HepG2 (cell line): ENCODE results near the gene TOP2B. TPM values are rescaled to one million over a fixed set of nuclear protein-coding genes. Genes with fewer than 3 reads are reported as not detected.
A peak's percentile ranks its signal among the peaks of the same experiment; 100 is the strongest.

Experiments
- ATAD3A ChIP-seq: sonication (generic); formaldehyde crosslinking; IDR thresholded peaks from 2 replicates; pipeline ENCODE4 v1.4.0; 2020; ENCODE audit warnings: missing genetic modification reagents
- GATAD2A ChIP-seq: IDR thresholded peaks from 2 replicates; pipeline ENCODE4 v1.6.1; 2016
- HNRNPLL ChIP-seq: fragments of 200-400 bp; formaldehyde crosslinking; IDR thresholded peaks from 2 replicates; pipeline ENCODE4 v1.6.1; 2017; ENCODE audit warnings: mild to moderate bottlenecking, low read depth, low read length; ENCODE audit not compliant: poor library complexity, severe bottlenecking
- HOXA9 ChIP-seq: sonication (generic); formaldehyde crosslinking; IDR thresholded peaks from 2 replicates; pipeline ENCODE4 v1.8.1; 2022; ENCODE audit warnings: missing genetic modification reagents, mild to moderate bottlenecking, moderate library complexity, borderline replicate concordance
- IKZF1 ChIP-seq: fragments of 450-650 bp; IDR thresholded peaks from 2 replicates; pipeline ENCODE4 v1.7.1; 2016
- KLF12 ChIP-seq: sonication (generic); formaldehyde crosslinking; IDR thresholded peaks from 2 replicates; pipeline ENCODE4 v1.4.0; 2020; ENCODE audit warnings: missing genetic modification reagents, borderline replicate concordance
- RFX1 ChIP-seq: fragments of 450-650 bp; IDR thresholded peaks from 2 replicates; pipeline ENCODE4 v1.6.1; 2017
- SIX4 ChIP-seq: sonication (generic); formaldehyde crosslinking; IDR thresholded peaks from 2 replicates; pipeline ENCODE4 v1.4.0; 2020; ENCODE audit warnings: missing genetic modification reagents
- SOX6 ChIP-seq, 2 experiments: fragments of 450-650 bp in 1 of 2; sonication (generic) in 1 of 2; formaldehyde crosslinking in 1 of 2; IDR thresholded peaks; 2 replicates each; pipeline versions ENCODE4 v1.4.0 to v1.6.1; 2017 to 2020; ENCODE audit warnings: antibody characterized with exemption in 1 of 2, mild to moderate bottlenecking in 1 of 2, missing genetic modification reagents in 1 of 2
- XBP1 ChIP-seq: sonication (generic); formaldehyde crosslinking; IDR thresholded peaks from 2 replicates; pipeline ENCODE4 v1.5.0; 2020; ENCODE audit warnings: missing genetic modification reagents
- ZNF383 ChIP-seq: sonication (generic); formaldehyde crosslinking; IDR thresholded peaks from 2 replicates; pipeline ENCODE4 v1.4.0; 2020; ENCODE audit warnings: missing genetic modification reagents, mild to moderate bottlenecking, borderline replicate concordance
- ZNF598 ChIP-seq: sonication (generic); formaldehyde crosslinking; IDR thresholded peaks from 2 replicates; pipeline ENCODE4 v1.5.1; 2020; ENCODE audit warnings: mild to moderate bottlenecking, missing genetic modification reagents, borderline replicate concordance
- ZNF703 ChIP-seq: sonication (generic); formaldehyde crosslinking; IDR thresholded peaks from 2 replicates; pipeline ENCODE4 v1.5.1; 2020; ENCODE audit warnings: missing genetic modification reagents, mild to moderate bottlenecking, moderate library complexity, borderline replicate concordance
- ZNF891 ChIP-seq: sonication (generic); formaldehyde crosslinking; IDR thresholded peaks from 2 replicates; pipeline ENCODE4 v1.5.0; 2020; ENCODE audit warnings: mild to moderate bottlenecking, missing genetic modification reagents
- polyA plus RNA-seq, 8 experiments: library from polyadenylated mRNA; depleted of rRNA in 3 of 8; stranded (reverse) in 7 of 8; unstranded in 1 of 8; fragments of >200 nt; fragmentation: Illumina TruSeq in 4 of 8; extraction: Trizol in 4 of 8; gene quantifications; 2 replicates each; pipeline versions ENCODE4 v1.2.1 to v1.2.3, GENCODE V29; 2011 to 2016; ENCODE audit warnings: low read depth in 4 of 8, missing spikeins in 1 of 8, mixed read lengths in 1 of 8; ENCODE audit not compliant: insufficient read depth in 1 of 8
- total RNA-seq, 5 experiments: library from RNA; depleted of rRNA; stranded (reverse); fragments of >200 nt; fragmentation: Illumina TruSeq; extraction: Trizol; gene quantifications; 2 replicates each; pipeline ENCODE4 v1.2.3, GENCODE V29; 2016; ENCODE audit warnings: low read depth in 1 of 5
- TF ChIP-seq, protein P1 (sequence below): sonication (generic); formaldehyde crosslinking; IDR thresholded peaks from 2 replicates; pipeline ENCODE4 v1.8.1; 2022; ENCODE audit warnings: mild to moderate bottlenecking, missing genetic modification reagents
- TF ChIP-seq, protein P2 (sequence below), 2 experiments: sonication (generic) in 1 of 2; formaldehyde crosslinking in 1 of 2; IDR thresholded peaks; 2 replicates each; pipeline versions ENCODE4 v1.4.0 to v1.6.1; 2016 to 2020; ENCODE audit warnings: borderline replicate concordance in 1 of 2, low read depth in 1 of 2, mild to moderate bottlenecking in 1 of 2, missing genetic modification reagents in 1 of 2
- TF ChIP-seq, protein P3 (sequence below): sonication (generic); formaldehyde crosslinking; IDR thresholded peaks from 2 replicates; pipeline ENCODE4 v1.5.0; 2020; ENCODE audit warnings: missing genetic modification reagents
- TF ChIP-seq, protein P4 (sequence below): sonication (generic); formaldehyde crosslinking; IDR thresholded peaks from 2 replicates; pipeline ENCODE4 v1.4.0; 2020; ENCODE audit warnings: low read depth, mild to moderate bottlenecking, missing genetic modification reagents
- TF ChIP-seq, protein P5 (sequence below): sonication (generic); formaldehyde crosslinking; IDR thresholded peaks from 2 replicates; pipeline ENCODE4 v1.5.0; 2020; ENCODE audit warnings: missing genetic modification reagents
- TF ChIP-seq, protein P6 (sequence below): sonication (generic); formaldehyde crosslinking; IDR thresholded peaks from 2 replicates; pipeline ENCODE4 v1.4.0; 2020; ENCODE audit warnings: missing genetic modification reagents

TOP2B gene
- total and polyA plus RNA-seq, 2 of the 13 experiments (the other 11 are each of a cell fraction or from before 2014, with no cell fraction given): 27.6 to 88.1 TPM

DNA sequence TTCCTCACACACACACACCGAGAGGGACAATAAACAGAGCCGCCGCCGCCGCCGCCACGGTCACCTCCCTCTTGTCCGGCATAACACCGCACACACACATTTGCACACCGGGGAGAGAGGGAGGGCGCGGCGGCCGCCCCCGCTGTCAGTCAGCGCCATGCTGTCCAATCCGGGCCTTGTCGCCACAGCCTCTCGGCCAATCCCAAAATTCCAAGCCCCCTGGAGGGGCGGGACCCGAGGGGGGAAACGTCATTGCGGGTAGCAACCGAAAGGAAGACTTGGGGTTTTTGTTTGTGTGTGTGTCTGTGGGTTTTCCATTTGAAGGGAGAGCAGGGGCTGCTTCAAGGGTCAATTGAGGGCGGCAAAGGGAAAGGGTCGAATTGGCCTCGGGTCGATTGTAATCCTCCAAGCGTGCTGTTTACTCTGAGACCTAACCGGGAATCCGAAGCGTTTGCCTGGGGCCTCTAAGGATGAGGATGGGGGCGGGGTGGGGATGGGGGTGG lies at the start of gene TOP2B (continued):
- TF ChIP-seq, protein P1, sequence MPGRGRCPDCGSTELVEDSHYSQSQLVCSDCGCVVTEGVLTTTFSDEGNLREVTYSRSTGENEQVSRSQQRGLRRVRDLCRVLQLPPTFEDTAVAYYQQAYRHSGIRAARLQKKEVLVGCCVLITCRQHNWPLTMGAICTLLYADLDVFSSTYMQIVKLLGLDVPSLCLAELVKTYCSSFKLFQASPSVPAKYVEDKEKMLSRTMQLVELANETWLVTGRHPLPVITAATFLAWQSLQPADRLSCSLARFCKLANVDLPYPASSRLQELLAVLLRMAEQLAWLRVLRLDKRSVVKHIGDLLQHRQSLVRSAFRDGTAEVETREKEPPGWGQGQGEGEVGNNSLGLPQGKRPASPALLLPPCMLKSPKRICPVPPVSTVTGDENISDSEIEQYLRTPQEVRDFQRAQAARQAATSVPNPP (CRISPR knock-in tag): peak; percentile 38; the same call in 1 of the 2 replicates
- no peak for TF ChIP-seq IKZF1
- TF ChIP-seq ZNF383 (CRISPR knock-in tag): no peak
- no peak for TF ChIP-seq XBP1 (CRISPR knock-in tag)
- no peak for TF ChIP-seq ATAD3A
- TF ChIP-seq, protein P2, sequence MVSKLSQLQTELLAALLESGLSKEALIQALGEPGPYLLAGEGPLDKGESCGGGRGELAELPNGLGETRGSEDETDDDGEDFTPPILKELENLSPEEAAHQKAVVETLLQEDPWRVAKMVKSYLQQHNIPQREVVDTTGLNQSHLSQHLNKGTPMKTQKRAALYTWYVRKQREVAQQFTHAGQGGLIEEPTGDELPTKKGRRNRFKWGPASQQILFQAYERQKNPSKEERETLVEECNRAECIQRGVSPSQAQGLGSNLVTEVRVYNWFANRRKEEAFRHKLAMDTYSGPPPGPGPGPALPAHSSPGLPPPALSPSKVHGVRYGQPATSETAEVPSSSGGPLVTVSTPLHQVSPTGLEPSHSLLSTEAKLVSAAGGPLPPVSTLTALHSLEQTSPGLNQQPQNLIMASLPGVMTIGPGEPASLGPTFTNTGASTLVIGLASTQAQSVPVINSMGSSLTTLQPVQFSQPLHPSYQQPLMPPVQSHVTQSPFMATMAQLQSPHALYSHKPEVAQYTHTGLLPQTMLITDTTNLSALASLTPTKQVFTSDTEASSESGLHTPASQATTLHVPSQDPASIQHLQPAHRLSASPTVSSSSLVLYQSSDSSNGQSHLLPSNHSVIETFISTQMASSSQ (IDR thresholded peaks at IDR 0.05; ENCODE audit: low read depth): no peak
- TF ChIP-seq, protein P2 (CRISPR knock-in tag; IDR thresholded peaks at IDR 0.05; ENCODE audit: borderline replicate concordance): peak; percentile 5; the same call in 1 of the 2 replicates
- TF ChIP-seq, protein P3, sequence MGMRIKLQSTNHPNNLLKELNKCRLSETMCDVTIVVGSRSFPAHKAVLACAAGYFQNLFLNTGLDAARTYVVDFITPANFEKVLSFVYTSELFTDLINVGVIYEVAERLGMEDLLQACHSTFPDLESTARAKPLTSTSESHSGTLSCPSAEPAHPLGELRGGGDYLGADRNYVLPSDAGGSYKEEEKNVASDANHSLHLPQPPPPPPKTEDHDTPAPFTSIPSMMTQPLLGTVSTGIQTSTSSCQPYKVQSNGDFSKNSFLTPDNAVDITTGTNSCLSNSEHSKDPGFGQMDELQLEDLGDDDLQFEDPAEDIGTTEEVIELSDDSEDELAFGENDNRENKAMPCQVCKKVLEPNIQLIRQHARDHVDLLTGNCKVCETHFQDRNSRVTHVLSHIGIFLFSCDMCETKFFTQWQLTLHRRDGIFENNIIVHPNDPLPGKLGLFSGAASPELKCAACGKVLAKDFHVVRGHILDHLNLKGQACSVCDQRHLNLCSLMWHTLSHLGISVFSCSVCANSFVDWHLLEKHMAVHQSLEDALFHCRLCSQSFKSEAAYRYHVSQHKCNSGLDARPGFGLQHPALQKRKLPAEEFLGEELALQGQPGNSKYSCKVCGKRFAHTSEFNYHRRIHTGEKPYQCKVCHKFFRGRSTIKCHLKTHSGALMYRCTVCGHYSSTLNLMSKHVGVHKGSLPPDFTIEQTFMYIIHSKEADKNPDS: no peak
- TF ChIP-seq RFX1: no peak
- TF ChIP-seq, protein P4, sequence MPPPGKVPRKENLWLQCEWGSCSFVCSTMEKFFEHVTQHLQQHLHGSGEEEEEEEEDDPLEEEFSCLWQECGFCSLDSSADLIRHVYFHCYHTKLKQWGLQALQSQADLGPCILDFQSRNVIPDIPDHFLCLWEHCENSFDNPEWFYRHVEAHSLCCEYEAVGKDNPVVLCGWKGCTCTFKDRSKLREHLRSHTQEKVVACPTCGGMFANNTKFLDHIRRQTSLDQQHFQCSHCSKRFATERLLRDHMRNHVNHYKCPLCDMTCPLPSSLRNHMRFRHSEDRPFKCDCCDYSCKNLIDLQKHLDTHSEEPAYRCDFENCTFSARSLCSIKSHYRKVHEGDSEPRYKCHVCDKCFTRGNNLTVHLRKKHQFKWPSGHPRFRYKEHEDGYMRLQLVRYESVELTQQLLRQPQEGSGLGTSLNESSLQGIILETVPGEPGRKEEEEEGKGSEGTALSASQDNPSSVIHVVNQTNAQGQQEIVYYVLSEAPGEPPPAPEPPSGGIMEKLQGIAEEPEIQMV (CRISPR knock-in tag): no peak
- no peak for TF ChIP-seq HOXA9 (CRISPR knock-in tag)
- peak; percentile 43 for TF ChIP-seq GATAD2A
- TF ChIP-seq, protein P5, sequence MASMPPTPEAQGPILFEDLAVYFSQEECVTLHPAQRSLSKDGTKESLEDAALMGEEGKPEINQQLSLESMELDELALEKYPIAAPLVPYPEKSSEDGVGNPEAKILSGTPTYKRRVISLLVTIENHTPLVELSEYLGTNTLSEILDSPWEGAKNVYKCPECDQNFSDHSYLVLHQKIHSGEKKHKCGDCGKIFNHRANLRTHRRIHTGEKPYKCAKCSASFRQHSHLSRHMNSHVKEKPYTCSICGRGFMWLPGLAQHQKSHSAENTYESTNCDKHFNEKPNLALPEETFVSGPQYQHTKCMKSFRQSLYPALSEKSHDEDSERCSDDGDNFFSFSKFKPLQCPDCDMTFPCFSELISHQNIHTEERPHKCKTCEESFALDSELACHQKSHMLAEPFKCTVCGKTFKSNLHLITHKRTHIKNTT (CRISPR knock-in tag): no peak
- TF ChIP-seq ZNF598: no peak
- no peak for TF ChIP-seq SIX4 (CRISPR knock-in tag)
- TF ChIP-seq KLF12 (CRISPR knock-in tag): no peak
- peak; percentile 70 for TF ChIP-seq HNRNPLL
- TF ChIP-seq, protein P6, sequence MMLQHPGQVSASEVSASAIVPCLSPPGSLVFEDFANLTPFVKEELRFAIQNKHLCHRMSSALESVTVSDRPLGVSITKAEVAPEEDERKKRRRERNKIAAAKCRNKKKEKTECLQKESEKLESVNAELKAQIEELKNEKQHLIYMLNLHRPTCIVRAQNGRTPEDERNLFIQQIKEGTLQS (CRISPR knock-in tag): no peak
- no peak for TF ChIP-seq SOX6 (IDR thresholded peaks at IDR 0.05)
- TF ChIP-seq SOX6 (CRISPR knock-in tag; IDR thresholded peaks at IDR 0.05): no peak
- TF ChIP-seq ZNF703 (CRISPR knock-in tag): no peak
- TF ChIP-seq ZNF891: no peak
